T-cell (primary cell): ENCODE measurements around the gene ARHGEF38. TPM values are rescaled to one million over a fixed set of nuclear protein-coding genes. Genes with fewer than 3 reads are reported as not detected.

Experiments
- ATAC-seq, 4 experiments: fragments of 200-7000 bp in 3 of 4; fragments of 150-1000 bp in 1 of 4; cut with Tn5 transposase; replicated peaks in 1 of 4; 1 replicate in 3 of 4; 2 replicates in 1 of 4; pipeline ENCODE4 v1.10.0; 2021; ENCODE audit warnings: moderate library complexity in 3 of 4, mild to moderate bottlenecking in 2 of 4, moderate number of reproducible peaks in 1 of 4
- CTCF ChIA-PET, 2 donors: fragments of 300-600 bp; sonication (Branson Sonifier 250); formaldehyde crosslinking; loops; one replicate each; lab custom pipeline; 2022; ENCODE audit warnings: antibody characterized with exemption in 2 of 2; lab: Charles Lee
- POLR2A ChIA-PET, 2 donors: fragments of 300-600 bp; sonication (Branson Sonifier 250); formaldehyde crosslinking; loops; one replicate each; lab custom pipeline; 2022; ENCODE audit warnings: antibody characterized with exemption in 2 of 2; lab: Charles Lee
- DNase-seq, 35 experiments: peaks; one replicate each; pipeline versions ENCODE4 v3.0.0 to v3.0.0-alpha.2; 2013 to 2023
- H3K27ac ChIP-seq: one replicate; pipeline ENCODE4 v1.5.1; 2013; ENCODE audit warnings: low read length
- H3K27me3 ChIP-seq, 2 experiments: replicated peaks in 1 of 2; 1 replicate in 1 of 2; 2 replicates in 1 of 2; pipeline versions ENCODE4 v1.6.1 to v1.7.0; 2013; ENCODE audit warnings: low read length in 1 of 2, mixed read lengths in 1 of 2; ENCODE audit not compliant: control insufficient read depth in 2 of 2, insufficient read depth in 2 of 2; ENCODE audit errors: extremely low read depth in 1 of 2
- H3K36me3 ChIP-seq, 2 donors: 1 replicate in 1 of 2; 2 replicates in 1 of 2; pipeline versions ENCODE4 v1.6.1 to v1.7.0; 2013; ENCODE audit warnings: low read length in 1 of 2; ENCODE audit not compliant: control insufficient read depth in 2 of 2, insufficient read depth in 1 of 2; ENCODE audit errors: extremely low read depth in 1 of 2
- H3K4me1 ChIP-seq, 2 experiments: 1 replicate in 1 of 2; 2 replicates in 1 of 2; pipeline versions ENCODE4 v1.6.1 to v1.7.0; 2013; ENCODE audit warnings: low read length in 2 of 2, mixed read lengths in 1 of 2; ENCODE audit not compliant: insufficient read depth in 2 of 2, control insufficient read depth in 1 of 2; ENCODE audit errors: extremely low read depth in 1 of 2
- H3K4me3 ChIP-seq, 2 donors: 1 replicate in 1 of 2; 2 replicates in 1 of 2; pipeline versions ENCODE4 v1.5.1 to v1.7.0; 2013; ENCODE audit warnings: mild to moderate bottlenecking in 2 of 2, low read length in 1 of 2, moderate library complexity in 1 of 2; ENCODE audit not compliant: control insufficient read depth in 1 of 2; ENCODE audit errors: extremely low read depth in 1 of 2
- H3K9me3 ChIP-seq: 2 replicates; pipeline ENCODE4 v1.7.0; 2013
- H3K27ac Mint-ChIP-seq, 2 donors: one replicate each; pipeline ENCODE4 v1.8.0; 2020 to 2021; ENCODE audit warnings: mild to moderate bottlenecking in 2 of 2, mixed read lengths in 2 of 2
- H3K27me3 Mint-ChIP-seq, 2 donors: one replicate each; pipeline ENCODE4 v1.8.0; 2021 to 2022; ENCODE audit warnings: mixed read lengths in 2 of 2
- H3K36me3 Mint-ChIP-seq: one replicate; pipeline ENCODE4 v1.8.0; 2021; ENCODE audit warnings: mixed read lengths
- H3K4me1 Mint-ChIP-seq, 3 donors: one replicate each; pipeline ENCODE4 v1.8.0; 2020 to 2022; ENCODE audit warnings: mixed read lengths in 3 of 3, mild to moderate bottlenecking in 1 of 3
- H3K4me3 Mint-ChIP-seq, 3 donors: one replicate each; pipeline ENCODE4 v1.8.0; 2020 to 2022; ENCODE audit warnings: mild to moderate bottlenecking in 3 of 3, mixed read lengths in 3 of 3, moderate library complexity in 3 of 3
- H3K9me3 Mint-ChIP-seq, 3 donors: one replicate each; pipeline ENCODE4 v1.8.0; 2020 to 2022; ENCODE audit warnings: mixed read lengths in 3 of 3
- WGBS: methylation state at CpG from one replicate; pipeline ENCODE4 v1.1.5; 2013; ENCODE audit warnings: missing lambda C conversion rate; ENCODE audit not compliant: insufficient coverage; 5-methylcytosine and 5-hydroxymethylcytosine counted together
- total RNA-seq, 35 experiments: library from RNA in 6 of 35; stranded (reverse) in 6 of 35; fragments of 120-200 nt in 1 of 35; gene quantifications; one replicate each; pipeline versions ENCODE4 v1.2.1 to v1.2.4 and lab custom pipeline; 2013 to 2026

Gene ARHGEF38
- total RNA-seq, 5 donors from 2014 or later (not counting 1 experiment from before 2014, with no cell fraction given): not detected

GRCh38 chr4:105588252-105588651 is 35.8 kb downstream of the ARHGEF38 start:
- DNase-seq (no peak), ATAC-seq (no peak)
- POLR2A ChIA-PET: no interaction called here
- Histone ChIP-seq H3K4me3 (no peak overlapping the region), H3K4me1 (peaks cover 0 to 5% of the 10 kb centered on the region in 2 experiments), H3K36me3 (no peaks in the 10 kb centered on the region), H3K27ac (no peak overlapping the region), H3K27me3 (peaks cover 0 to 5% of the 10 kb centered on the region in 2 experiments), H3K9me3 (no peaks in the 10 kb centered on the region)
- Mint-ChIP-seq H3K27ac (no peak overlapping the region), H3K9me3 (no peaks in the 10 kb centered on the region), H3K27me3 (peaks cover 23 to 27% of the 10 kb centered on the region in 2 donors), H3K4me3 (no peak overlapping the region), H3K36me3 (no peaks in the 10 kb centered on the region), H3K4me1 (peaks cover 0 to 4% (median 0%) of the 10 kb centered on the region in 3 donors)
- CTCF ChIA-PET: no interaction called here
- WGBS: no CpG with 5 or more reads among the region's 3 CpGs

- no CpG with 5 or more reads among the region's 3 CpGs for WGBS
- POLR2A ChIA-PET: no interaction called here
Observed at GRCh38 chr4:105591573-105591972, 39.2 kb downstream of the ARHGEF38 start.

GRCh38 chr4:105594099-105595010 is 41.9 kb downstream of the ARHGEF38 start:
- POLR2A ChIA-PET: no interaction called here
- H3K27ac ChIP-seq: no peak overlapping the region
- WGBS: no CpG with 5 or more reads among the region's 7 CpGs
- ATAC-seq (no peak), DNase-seq (no peak)
- peaks cover 18 to 25% of the 10 kb centered on the region in 2 donors for H3K27me3 Mint-ChIP-seq
- H3K27me3 ChIP-seq: peaks cover 0 to 7% of the 10 kb centered on the region in 2 experiments
- H3K9me3 ChIP-seq: no peaks in the 10 kb centered on the region
- H3K36me3 Mint-ChIP-seq: no peaks in the 10 kb centered on the region
- no peaks in the 10 kb centered on the region for H3K4me1 Mint-ChIP-seq
- H3K27ac Mint-ChIP-seq: no peak overlapping the region
- no peaks in the 10 kb centered on the region for H3K36me3 ChIP-seq
- no peak overlapping the region for H3K4me3 Mint-ChIP-seq
- H3K4me3 ChIP-seq: no peak overlapping the region
- CTCF ChIA-PET: no interaction called here
- no peaks in the 10 kb centered on the region for H3K9me3 Mint-ChIP-seq
- no peaks in the 10 kb centered on the region for H3K4me1 ChIP-seq

More at GRCh38 chr4:105591573-105591972, 39.2 kb downstream of the ARHGEF38 start:
- H3K4me3 ChIP-seq: no peak overlapping the region
- H3K9me3 Mint-ChIP-seq: no peaks in the 10 kb centered on the region
- H3K27me3 Mint-ChIP-seq: peaks cover 26 to 29% of the 10 kb centered on the region in 2 donors
- DNase-seq (no peak), ATAC-seq (no peak)
- no peaks in the 10 kb centered on the region for H3K36me3 ChIP-seq
- peaks cover 0 to 4% (median 0%) of the 10 kb centered on the region in 3 donors for H3K4me1 Mint-ChIP-seq
- CTCF ChIA-PET: no interaction called here
- peaks cover 0 to 5% of the 10 kb centered on the region in 2 experiments for H3K4me1 ChIP-seq
- H3K4me3 Mint-ChIP-seq: no peak overlapping the region
- no peaks in the 10 kb centered on the region for H3K9me3 ChIP-seq
- H3K27me3 ChIP-seq: peaks cover 0 to 10% of the 10 kb centered on the region in 2 experiments
- no peaks in the 10 kb centered on the region for H3K36me3 Mint-ChIP-seq
- no peak overlapping the region for H3K27ac Mint-ChIP-seq
- no peak overlapping the region for H3K27ac ChIP-seq

DNA sequence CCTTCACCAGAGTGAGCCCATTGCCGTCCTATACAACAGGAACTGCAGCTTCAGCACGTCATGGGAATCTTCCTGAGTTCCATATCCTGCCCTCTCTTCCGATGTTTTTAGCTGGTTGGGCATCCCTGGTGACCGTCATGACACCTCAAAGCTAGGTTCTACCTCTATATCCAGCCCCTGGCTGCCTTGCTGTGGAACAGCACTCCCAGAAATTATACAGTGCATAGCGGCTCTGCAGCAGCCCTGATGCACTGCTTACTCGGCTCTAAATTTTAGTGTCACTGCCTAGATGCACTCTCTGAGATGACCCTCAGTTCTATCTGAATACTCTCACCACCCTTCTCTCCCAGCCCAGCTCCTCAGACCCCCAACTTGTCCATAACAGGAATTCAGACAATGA is 44.3 kb downstream of the ARHGEF38 start:
- CTCF ChIA-PET: interaction anchor here in 1 of 2 donors (1.0 kb wide), 1 partner anchor 17 kb away, joined by 3 read pairs; no protein-coding TSS in a partner anchor
- Mint-ChIP-seq H3K4me3 (no peak overlapping the region), H3K36me3 (no peaks in the 10 kb centered on the region), H3K9me3 (no peaks in the 10 kb centered on the region), H3K27ac (no peak overlapping the region), H3K27me3 (peaks cover 14 to 25% of the 10 kb centered on the region in 2 donors), H3K4me1 (no peaks in the 10 kb centered on the region)
- Histone ChIP-seq H3K36me3 (no peaks in the 10 kb centered on the region), H3K27ac (no peak overlapping the region), H3K9me3 (no peaks in the 10 kb centered on the region), H3K27me3 (peaks cover 0 to 7% of the 10 kb centered on the region in 2 experiments), H3K4me1 (no peaks in the 10 kb centered on the region), H3K4me3 (no peak overlapping the region)
- POLR2A ChIA-PET: no interaction called here
- no peak for DNase-seq
- WGBS: 81% methylated on average over 6 of the region's 6 CpGs
- ATAC-seq: no peak

- ChIA-PET POLR2A (no interaction called here), CTCF (no interaction called here)
- DNase-seq: no peak
- Histone ChIP-seq H3K27ac (no peak overlapping the region), H3K4me1 (no peaks in the 10 kb centered on the region), H3K27me3 (peaks cover 0 to 7% of the 10 kb centered on the region in 2 experiments), H3K9me3 (no peaks in the 10 kb centered on the region), H3K36me3 (no peaks in the 10 kb centered on the region), H3K4me3 (no peak overlapping the region)
- Mint-ChIP-seq H3K4me3 (no peak overlapping the region), H3K36me3 (no peaks in the 10 kb centered on the region), H3K27ac (no peak overlapping the region), H3K27me3 (peaks cover 5 to 14% of the 10 kb centered on the region in 2 donors), H3K9me3 (no peaks in the 10 kb centered on the region), H3K4me1 (no peaks in the 10 kb centered on the region)
- 17% methylated on average over 1 of the region's 4 CpGs for WGBS
- no peak for ATAC-seq
Observed at GRCh38 chr4:105598052-105598451, 45.6 kb downstream of the ARHGEF38 start.

DNA sequence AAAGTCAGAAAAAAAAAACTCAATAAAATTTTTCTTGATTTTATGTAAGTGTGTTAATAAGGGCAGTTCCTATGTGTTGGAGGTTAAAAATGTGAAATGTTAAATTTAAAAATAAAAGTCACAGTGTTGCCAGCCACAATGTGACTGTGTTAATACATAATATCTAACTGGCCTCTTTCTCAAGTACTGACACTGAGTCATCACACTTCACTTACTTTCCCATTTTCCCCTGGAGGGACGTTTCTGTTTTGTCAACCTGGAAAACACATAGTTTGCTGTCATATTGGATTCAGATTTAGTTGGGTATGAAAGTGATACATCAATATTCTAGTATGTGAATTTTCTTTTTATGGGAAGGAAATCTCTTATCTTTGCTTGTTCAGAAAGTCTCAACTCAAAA is 46.4 kb downstream of the ARHGEF38 start:
- Mint-ChIP-seq H3K27ac (no peak overlapping the region), H3K36me3 (no peaks in the 10 kb centered on the region), H3K4me1 (no peaks in the 10 kb centered on the region), H3K4me3 (no peak overlapping the region), H3K9me3 (no peaks in the 10 kb centered on the region), H3K27me3 (peaks cover 4 to 13% of the 10 kb centered on the region in 2 donors)
- Histone ChIP-seq H3K4me1 (no peaks in the 10 kb centered on the region), H3K9me3 (no peaks in the 10 kb centered on the region), H3K27me3 (peaks cover 0 to 7% of the 10 kb centered on the region in 2 experiments), H3K27ac (no peak overlapping the region), H3K4me3 (no peak overlapping the region), H3K36me3 (no peaks in the 10 kb centered on the region)
- DNase-seq: no peak
- ChIA-PET CTCF (no interaction called here), POLR2A (no interaction called here)
- no CpG with 5 or more reads among the region's 1 CpG for WGBS
- ATAC-seq: no peak
